ENCODE measurements around the gene CAPN5. TPM values are rescaled to one million over a fixed set of nuclear protein-coding genes. Genes with fewer than 3 reads are reported as not detected.
"Not testable (repeated sequence)": the region's sequence is repeated elsewhere in the genome, so short reads cannot be mapped to it uniquely, and the experiment has no call there.

Gene CAPN5
- total and polyA plus RNA-seq, 2 of the 8 experiments (the other 6 are each of a cell fraction or from before 2014, with no cell fraction given), result 21.5 to 22.4 TPM

- TF ChIP-seq HDAC6 (IDR thresholded peaks at IDR 0.05; ENCODE audit: low read depth, low read length) (no peak), RNF2 (IDR thresholded peaks at IDR 0.05; ENCODE audit: borderline replicate concordance, low read depth, low read length, missing control alignments, poor library complexity, severe bottlenecking) (no peak)
These were observed 29.8 kb downstream of the CAPN5 start (continued) for GRCh38 chr11:77096591-77097019.

- 95% methylated on average over 4 of the region's 4 CpGs; no CpG with 5 or more reads in 1 of the 2 experiments for WGBS, 2 experiments (ENCODE audit: extremely low coverage in 1 of 2, insufficient coverage in 1 of 2, insufficient read length in 1 of 2, insufficient replicate concordance in 2 of 2, low coverage in 1 of 2, low lambda C conversion rate in 2 of 2, missing lambda C conversion rate in 1 of 2)
- not testable (repeated sequence) for H3K79me2 ChIP-seq (ENCODE audit: control insufficient read depth in 1 of 2, insufficient read depth in 2 of 2, low read length in 2 of 2); H4K8ac ChIP-seq (ENCODE audit: extremely low read depth, insufficient read depth, low read length)
These were observed 30.4 kb downstream of the CAPN5 start for GRCh38 chr11:77097180-77097579.

More at GRCh38 chr11:77097180-77097579, 30.4 kb downstream of the CAPN5 start:
- H4K5ac ChIP-seq (ENCODE audit: insufficient read length, low read depth, low read length); H2AK5ac ChIP-seq (ENCODE audit: low read depth, low read length); H2BK12ac ChIP-seq (ENCODE audit: low read depth, low read length); H2BK15ac ChIP-seq (ENCODE audit: low read length); H3K27me3 ChIP-seq (replicated peaks in 1 of 4; ENCODE audit: control insufficient read depth in 3 of 4, extremely low read depth in 1 of 4, insufficient read depth in 3 of 4, low read length in 3 of 4); H3K27ac ChIP-seq (ENCODE audit: low read depth, low read length); H3K36me3 ChIP-seq (ENCODE audit: control insufficient read depth in 2 of 4, insufficient read depth in 4 of 4, low read length in 3 of 4); H3K9ac ChIP-seq (replicated peaks in 1 of 4; ENCODE audit: extremely low read depth in 1 of 4, low read depth in 3 of 4, low read length in 3 of 4); H3K14ac ChIP-seq (ENCODE audit: insufficient read length); H3K56ac ChIP-seq (replicated peaks; ENCODE audit: insufficient read length, low read depth, low read length); H2BK5ac ChIP-seq (ENCODE audit: low read depth, low read length); H2AFZ ChIP-seq (ENCODE audit: low read length); H4K91ac ChIP-seq (replicated peaks; ENCODE audit: insufficient read length, low read length); H4K20me1 ChIP-seq (replicated peaks in 1 of 2; ENCODE audit: control insufficient read depth in 1 of 2, insufficient read depth in 2 of 2, low read length in 2 of 2); H2BK120ac ChIP-seq (replicated peaks; ENCODE audit: low read depth, low read length); H3K23me2 ChIP-seq (ENCODE audit: low read depth, low read length); H3K4ac ChIP-seq (replicated peaks; ENCODE audit: insufficient read length, low read depth, low read length); DNase-seq (ENCODE audit: low read depth in 1 of 2, low spot score in 2 of 2); H3K79me1 ChIP-seq (ENCODE audit: low read depth, low read length); FAIRE-seq; H3K4me3 ChIP-seq (ENCODE audit: extremely low read depth in 1 of 4, insufficient read depth in 2 of 4, low read depth in 3 of 4, low read length in 4 of 4); POLR2A ChIA-PET (ENCODE audit: partially characterized antibody); H3K4me2 ChIP-seq (ENCODE audit: insufficient read depth in 1 of 2, low read depth in 2 of 2, low read length in 2 of 2); H3K18ac ChIP-seq (ENCODE audit: extremely low read depth, low read length); H3K23ac ChIP-seq (ENCODE audit: insufficient read length); H2BK20ac ChIP-seq (ENCODE audit: low read length); H3K9me3 ChIP-seq (ENCODE audit: insufficient read depth in 2 of 2, low read depth in 1 of 2, low read length in 1 of 2); H3K4me1 ChIP-seq (replicated peaks in 1 of 4; ENCODE audit: control insufficient read depth in 3 of 4, insufficient read depth in 4 of 4, low read length in 3 of 4): not testable (repeated sequence)
- CTCF ChIA-PET (ENCODE audit: partially characterized antibody), result interaction anchor here (0.7 to 11.6 kb wide), 3 partner anchors 12 to 30 kb away, joined by 3 to 297 read pairs (median 95); partner anchors contain the start of genes CAPN5 and OMP
